OCI-LY3 (cell line): Measurements from ENCODE around the gene UROC1.

Experiments
- EZH2phosphoT487 ChIP-seq: fragments of 200-600 bp; shearing (Covaris generic); IDR thresholded peaks from 2 replicates; pipeline ENCODE4 v1.6.1; 2018; ENCODE audit warnings: antibody characterized with exemption, mixed run types, low read depth
- TF ChIP-seq, protein P1 (sequence below): fragments of 200-600, 300-600 bp; sonication (generic); IDR thresholded peaks from 2 replicates; pipeline ENCODE4 v1.5.1; 2014; ENCODE audit warnings: antibody characterized with exemption, low read length, low read depth

DNA sequence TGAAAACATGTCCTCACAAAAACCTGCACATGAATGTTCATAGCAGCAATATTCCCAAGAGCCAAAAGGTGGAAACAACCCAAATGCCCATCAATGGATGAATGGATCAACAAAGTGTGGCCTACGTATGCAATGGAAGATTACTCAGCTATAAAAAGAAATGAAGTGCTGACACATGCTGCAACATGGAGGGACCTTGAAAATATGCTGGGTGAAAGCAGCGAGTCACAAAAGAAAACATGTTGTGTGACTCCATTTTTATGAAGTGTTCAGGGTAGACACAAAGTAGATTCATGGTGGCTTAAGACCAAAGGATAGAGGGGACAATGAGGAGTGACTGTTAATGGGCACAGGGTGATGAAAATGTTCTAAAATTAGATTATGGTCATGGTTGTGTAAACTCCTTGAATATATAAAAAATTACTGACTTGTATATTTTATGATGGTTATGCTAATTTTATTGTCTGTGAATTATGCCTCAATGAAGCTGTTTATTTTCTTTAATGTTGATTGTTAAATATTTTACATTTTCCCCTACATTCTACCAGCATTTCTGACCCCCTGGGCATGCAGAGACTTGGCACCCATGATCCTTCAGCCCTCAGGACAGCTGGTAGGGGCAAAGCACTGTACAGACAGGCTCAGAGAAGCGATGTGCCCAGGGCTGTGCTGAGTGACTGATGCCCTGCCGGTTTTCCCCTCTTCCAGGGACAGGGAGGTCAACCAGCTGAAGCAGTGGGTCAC is 85.0 kb downstream of the UROC1 start:
- TF ChIP-seq, protein P1, sequence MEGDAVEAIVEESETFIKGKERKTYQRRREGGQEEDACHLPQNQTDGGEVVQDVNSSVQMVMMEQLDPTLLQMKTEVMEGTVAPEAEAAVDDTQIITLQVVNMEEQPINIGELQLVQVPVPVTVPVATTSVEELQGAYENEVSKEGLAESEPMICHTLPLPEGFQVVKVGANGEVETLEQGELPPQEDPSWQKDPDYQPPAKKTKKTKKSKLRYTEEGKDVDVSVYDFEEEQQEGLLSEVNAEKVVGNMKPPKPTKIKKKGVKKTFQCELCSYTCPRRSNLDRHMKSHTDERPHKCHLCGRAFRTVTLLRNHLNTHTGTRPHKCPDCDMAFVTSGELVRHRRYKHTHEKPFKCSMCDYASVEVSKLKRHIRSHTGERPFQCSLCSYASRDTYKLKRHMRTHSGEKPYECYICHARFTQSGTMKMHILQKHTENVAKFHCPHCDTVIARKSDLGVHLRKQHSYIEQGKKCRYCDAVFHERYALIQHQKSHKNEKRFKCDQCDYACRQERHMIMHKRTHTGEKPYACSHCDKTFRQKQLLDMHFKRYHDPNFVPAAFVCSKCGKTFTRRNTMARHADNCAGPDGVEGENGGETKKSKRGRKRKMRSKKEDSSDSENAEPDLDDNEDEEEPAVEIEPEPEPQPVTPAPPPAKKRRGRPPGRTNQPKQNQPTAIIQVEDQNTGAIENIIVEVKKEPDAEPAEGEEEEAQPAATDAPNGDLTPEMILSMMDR: no peak
- no peak for TF ChIP-seq EZH2phosphoT487
